GM23248 (cell line): ENCODE data around the gene PHF21B. TPM values are rescaled to one million over a fixed set of nuclear protein-coding genes. Genes with fewer than 3 reads are reported as not detected.

Experiments
- DNase-seq: peaks from one replicate; pipeline ENCODE4 v3.0.0-alpha.2; 2015
- H2AFZ ChIP-seq: fragments of 200-600 bp; sonication (generic); 2 replicates; pipeline ENCODE4 v1.6.1; 2016; ENCODE audit warnings: antibody characterized with exemption
- H3F3A ChIP-seq: fragments of 200-600 bp; sonication (generic); 2 replicates; pipeline ENCODE4 v1.6.1; 2016; ENCODE audit warnings: mild to moderate bottlenecking, antibody characterized with exemption, mixed run types; ENCODE audit not compliant: insufficient read depth
- H3K27ac ChIP-seq: fragments of 200-600 bp; sonication (generic); 2 replicates; pipeline ENCODE4 v1.5.1; 2016; ENCODE audit warnings: mild to moderate bottlenecking
- H3K27me3 ChIP-seq: fragments of 200-600 bp; sonication (generic); replicated peaks from 2 replicates; pipeline ENCODE4 v1.6.1; 2016; ENCODE audit warnings: mild to moderate bottlenecking; ENCODE audit not compliant: insufficient read depth
- H3K36me3 ChIP-seq: fragments of 200-600 bp; sonication (generic); 2 replicates; pipeline ENCODE4 v1.6.1; 2016; ENCODE audit warnings: low read depth, mild to moderate bottlenecking
- H3K4me1 ChIP-seq: fragments of 200-600 bp; sonication (generic); 2 replicates; pipeline ENCODE4 v1.6.1; 2016; ENCODE audit warnings: mild to moderate bottlenecking; ENCODE audit not compliant: insufficient read depth
- H3K4me2 ChIP-seq: fragments of 200-600 bp; sonication (generic); one replicate; pipeline ENCODE4 v1.6.1; 2016; ENCODE audit warnings: mild to moderate bottlenecking; ENCODE audit not compliant: unreplicated experiment
- H3K4me3 ChIP-seq: fragments of 200-600 bp; sonication (generic); 2 replicates; pipeline ENCODE4 v1.5.1; 2016; ENCODE audit warnings: mild to moderate bottlenecking
- H3K79me2 ChIP-seq: fragments of 200-600 bp; sonication (generic); 2 replicates; pipeline ENCODE4 v1.6.1; 2016; ENCODE audit warnings: mild to moderate bottlenecking; ENCODE audit not compliant: insufficient read depth
- H3K9ac ChIP-seq: fragments of 200-600 bp; sonication (generic); 2 replicates; pipeline ENCODE4 v1.6.1; 2016; ENCODE audit warnings: mild to moderate bottlenecking
- H3K9me2 ChIP-seq: fragments of 200-600 bp; sonication (generic); 2 replicates; pipeline ENCODE4 v1.6.1; 2016; ENCODE audit warnings: mixed run types, mild to moderate bottlenecking, moderate library complexity; ENCODE audit not compliant: insufficient read depth
- H3K9me3 ChIP-seq: fragments of 200-600 bp; sonication (generic); one replicate; pipeline ENCODE4 v1.6.1; 2017; ENCODE audit warnings: low read depth
- H4K20me1 ChIP-seq: fragments of 200-600 bp; sonication (generic); 2 replicates; pipeline ENCODE4 v1.6.0; 2016; ENCODE audit not compliant: insufficient read depth
- EZH2 ChIP-seq: fragments of 200-600 bp; sonication (generic); IDR thresholded peaks from 2 replicates; pipeline ENCODE4 v1.6.1; 2018; ENCODE audit warnings: antibody characterized with exemption, mild to moderate bottlenecking; ENCODE audit not compliant: insufficient read depth, poor library complexity, severe bottlenecking
- EZH2phosphoT487 ChIP-seq: fragments of 200-600 bp; sonication (generic); IDR thresholded peaks from 2 replicates; pipeline ENCODE4 v1.6.1; 2018; ENCODE audit warnings: antibody characterized with exemption, moderate library complexity, mild to moderate bottlenecking, low read depth; ENCODE audit not compliant: insufficient read depth
- WGBS, 2 experiments: methylation state at CpG; one replicate each; pipeline ENCODE4 v1.1.6; 2015 to 2017; ENCODE audit warnings: low lambda C conversion rate in 2 of 2, low coverage in 1 of 2; ENCODE audit errors: missing lambda C conversion rate in 2 of 2; 5-methylcytosine and 5-hydroxymethylcytosine counted together
- in situ Hi-C: fragments of 300-500 bp; cut with MboI; formaldehyde crosslinking; loops from 2 replicates; pipeline ENCODE4 v1.15.0; 2020
- polyA plus RNA-seq: library from polyadenylated mRNA; unstranded; fragments of >200 nt; fragmentation: Nextera tagmentation; extraction: Ambion mirVana; gene quantifications from 2 replicates; pipeline ENCODE4 v1.2.1, GENCODE V29; 2016
- total RNA-seq: library from RNA; depleted of rRNA; stranded (reverse); fragments of >200 nt; shearing (Covaris generic); gene quantifications from 2 replicates; pipeline ENCODE4 v1.2.3, GENCODE V29; 2014

Gene PHF21B
- total and polyA plus RNA-seq, 2 experiments from 2014 or later, result not detected

DNA sequence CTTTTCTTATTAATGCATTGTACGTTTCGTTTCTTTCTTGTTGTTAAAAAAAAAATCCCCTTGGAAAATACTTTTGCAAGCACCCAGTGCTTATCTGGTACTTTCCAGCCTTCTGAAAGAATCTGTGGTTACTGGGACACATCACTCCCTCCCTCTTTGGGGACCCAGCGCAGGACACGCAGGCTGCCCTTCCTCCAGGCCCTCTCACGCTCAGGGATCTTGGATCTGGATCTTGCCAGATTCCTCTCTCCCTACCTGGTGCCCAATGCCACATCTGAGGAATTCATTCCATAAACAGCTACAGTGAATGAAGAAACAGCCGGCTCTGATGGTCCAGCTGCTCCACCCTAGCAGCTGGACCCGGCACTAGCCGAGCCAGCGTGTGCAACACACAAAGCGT is 55.7 kb downstream of the PHF21B start:
- H3K4me1 ChIP-seq, result no peaks in the 10 kb centered on the region
- no peaks in the 10 kb centered on the region for H3F3A ChIP-seq
- TF ChIP-seq EZH2phosphoT487 (no peak), EZH2 (no peak)
- peaks cover 48% of the 10 kb centered on the region for H3K27me3 ChIP-seq
- H3K36me3 ChIP-seq, result no peaks in the 10 kb centered on the region
- in situ Hi-C loops, result no loop called here
- no peaks in the 10 kb centered on the region for H4K20me1 ChIP-seq
- 31 to 33% methylated on average over 10 of the region's 10 CpGs for WGBS, 2 experiments
- no peak overlapping the region for H2AFZ ChIP-seq
- DNase-seq, result no peak
- H3K9ac ChIP-seq, result no peak overlapping the region
- H3K4me3 ChIP-seq, result no peak overlapping the region
- H3K27ac ChIP-seq, result no peak overlapping the region
- no peaks in the 10 kb centered on the region for H3K9me2 ChIP-seq
- no peaks in the 10 kb centered on the region for H3K9me3 ChIP-seq
- no peaks in the 10 kb centered on the region for H3K79me2 ChIP-seq
- H3K4me2 ChIP-seq, result no peak overlapping the region

DNA sequence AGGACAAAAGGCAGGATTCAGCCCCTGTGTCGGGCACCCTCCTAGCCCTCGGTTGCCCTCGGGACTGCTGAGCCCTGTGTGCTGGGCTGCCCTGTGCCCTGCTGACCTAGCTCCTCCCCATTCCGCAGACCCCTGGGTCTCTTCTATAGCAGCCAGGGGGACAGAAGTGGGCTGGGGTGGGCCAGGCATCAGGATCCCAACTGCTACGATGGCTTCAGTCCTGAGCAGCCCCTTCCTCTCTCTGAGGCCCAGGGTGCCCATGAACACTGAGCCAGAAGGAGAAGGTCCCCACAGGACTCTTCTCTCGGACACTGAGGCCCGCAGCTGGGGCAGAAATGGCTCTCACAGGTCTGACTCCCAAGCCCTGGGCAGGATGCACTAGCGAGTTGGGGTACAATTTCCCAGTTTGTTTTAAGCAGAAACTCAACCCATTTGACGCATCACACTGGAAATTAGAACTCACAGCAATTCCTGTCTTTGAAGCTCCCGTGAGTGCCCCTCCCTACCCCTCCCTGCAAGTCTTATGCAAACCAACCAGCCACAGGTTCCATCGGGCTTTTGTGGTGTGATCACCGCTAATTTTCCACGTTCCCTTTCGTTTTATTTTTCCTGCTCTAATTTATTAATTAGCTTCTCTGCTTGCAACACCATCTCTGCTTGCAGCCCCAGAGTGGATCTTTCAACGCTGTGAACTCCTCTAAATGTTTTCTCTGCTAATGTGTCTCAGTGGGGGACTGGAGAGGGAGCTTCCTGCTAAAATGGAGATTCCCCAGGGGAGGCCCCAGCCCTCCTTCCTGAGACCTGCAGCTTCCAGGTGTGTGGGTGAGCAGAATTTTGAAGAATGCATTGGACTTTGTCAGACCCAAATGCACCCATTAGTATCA is 56.7 kb downstream of the PHF21B start:
- 30 to 32% methylated on average over 15 of the region's 15 CpGs for WGBS, 2 experiments
- in situ Hi-C loops, result no loop called here
- H3F3A ChIP-seq, result no peaks in the 10 kb centered on the region
- H3K27me3 ChIP-seq, result peaks cover 46% of the 10 kb centered on the region
- TF ChIP-seq EZH2phosphoT487, result no peak
- TF ChIP-seq EZH2, result no peak
- no peaks in the 10 kb centered on the region for H3K36me3 ChIP-seq
- H3K9me2 ChIP-seq, result no peaks in the 10 kb centered on the region
- no peaks in the 10 kb centered on the region for H4K20me1 ChIP-seq
- no peak overlapping the region for H3K4me2 ChIP-seq
- H3K4me1 ChIP-seq, result no peaks in the 10 kb centered on the region
- H3K9ac ChIP-seq, result no peak overlapping the region
- no peak overlapping the region for H3K4me3 ChIP-seq
- no peaks in the 10 kb centered on the region for H3K9me3 ChIP-seq
- H3K27ac ChIP-seq, result no peak overlapping the region
- DNase-seq, result no peak
- H2AFZ ChIP-seq, result no peak overlapping the region
- no peaks in the 10 kb centered on the region for H3K79me2 ChIP-seq

DNA sequence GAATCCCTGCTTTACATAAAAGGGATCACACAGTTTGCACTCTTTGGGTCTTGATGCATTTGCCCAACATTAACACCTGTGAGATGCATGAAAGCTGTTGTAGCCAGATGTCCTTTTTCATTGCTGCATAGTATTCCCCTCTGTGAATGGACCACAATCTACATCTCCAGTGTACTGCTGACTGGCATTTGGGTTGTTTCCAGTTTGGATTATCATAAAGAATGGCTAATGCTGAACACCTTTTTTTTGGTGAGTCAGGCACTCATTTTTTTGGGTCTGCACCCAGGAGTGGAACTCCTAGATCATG is 58.3 kb downstream of the PHF21B start:
- Histone ChIP-seq H3K9me3 (no peaks in the 10 kb centered on the region), H3K9me2 (no peaks in the 10 kb centered on the region), H3K4me3 (no peak overlapping the region), H4K20me1 (no peaks in the 10 kb centered on the region), H3K27ac (no peak overlapping the region), H3K36me3 (no peaks in the 10 kb centered on the region), H3K9ac (no peak overlapping the region), H3K4me1 (no peaks in the 10 kb centered on the region), H3F3A (no peaks in the 10 kb centered on the region), H3K4me2 (no peak overlapping the region), H3K79me2 (no peaks in the 10 kb centered on the region), H3K27me3 (peaks cover 45% of the 10 kb centered on the region), H2AFZ (no peak overlapping the region)
- no peak for DNase-seq
- TF ChIP-seq EZH2 (no peak), EZH2phosphoT487 (no peak)
- in situ Hi-C loops, result no loop called here

DNA sequence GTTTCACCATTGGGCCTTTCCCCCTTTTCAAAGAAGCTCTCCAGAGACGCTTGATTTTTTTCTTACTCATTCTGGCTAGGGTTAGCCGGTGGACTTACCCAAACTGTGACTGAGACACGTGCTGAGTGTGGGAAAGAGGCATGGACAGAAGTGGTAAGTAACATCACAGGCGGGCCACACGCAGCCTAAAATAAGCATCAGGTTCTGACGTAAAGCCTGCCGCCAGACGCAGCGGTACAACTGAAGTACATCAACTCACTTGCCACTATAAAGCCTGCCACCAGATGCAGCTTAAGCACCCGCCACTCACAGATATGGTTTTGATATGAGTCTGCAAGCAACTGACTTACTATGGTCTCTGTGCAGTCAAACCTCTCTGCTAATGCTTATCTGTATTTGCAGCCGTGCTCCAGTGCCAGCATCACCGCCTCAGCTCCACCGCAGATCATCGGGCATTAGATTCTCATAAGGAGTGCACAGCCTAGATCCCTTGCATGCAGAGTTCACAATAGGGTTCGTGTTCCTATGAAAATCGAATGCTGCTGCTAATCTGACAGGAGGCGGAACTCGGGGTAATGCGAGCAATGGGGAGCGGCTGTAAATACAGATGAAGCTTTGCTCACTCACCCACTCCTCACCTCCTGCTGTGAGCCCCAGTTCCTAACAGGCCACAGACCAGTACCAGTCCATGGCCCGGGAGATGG is 58.8 kb downstream of the PHF21B start:
- no peaks in the 10 kb centered on the region for H3K9me2 ChIP-seq
- H3K27ac ChIP-seq, result no peak overlapping the region
- H3K9me3 ChIP-seq, result no peaks in the 10 kb centered on the region
- no peak for DNase-seq
- H3K27me3 ChIP-seq, result peaks cover 41% of the 10 kb centered on the region
- H3K4me3 ChIP-seq, result no peak overlapping the region
- H2AFZ ChIP-seq, result no peak overlapping the region
- WGBS, 2 experiments, result 62 to 64% methylated on average over 21 of the region's 21 CpGs
- H3K79me2 ChIP-seq, result no peaks in the 10 kb centered on the region
- no peaks in the 10 kb centered on the region for H3K36me3 ChIP-seq
- H3K9ac ChIP-seq, result no peak overlapping the region
- TF ChIP-seq EZH2phosphoT487 (no peak), EZH2 (no peak)
- no peak overlapping the region for H3K4me2 ChIP-seq
- no peaks in the 10 kb centered on the region for H3K4me1 ChIP-seq
- no peaks in the 10 kb centered on the region for H4K20me1 ChIP-seq
- no peaks in the 10 kb centered on the region for H3F3A ChIP-seq
- in situ Hi-C loops, result no loop called here
